Measurements from ENCODE around the gene JCAD.
A peak's percentile ranks its signal among the peaks of the same experiment; 100 is the strongest.

GRCh38 chr10:30028006-30028737 lies 31.2 kb downstream of the JCAD start:
- TF ChIP-seq POLR2A (IDR thresholded peaks at IDR 0.05; ENCODE audit: low read depth) (no peak), POLR2AphosphoS5 (IDR thresholded peaks at IDR 0.05) (peak; percentile 10 to 26), CTCF (IDR thresholded peaks at IDR 0.05) (no peak)

Measured in esophagus muscularis mucosa (tissue), 3 donors.